Measurements from ENCODE around the gene PRTG. TPM values are rescaled to one million over a fixed set of nuclear protein-coding genes. Genes with fewer than 3 reads are reported as not detected.

PRTG gene
- total and polyA plus RNA-seq, 4 donors: 0.05 to 2.4 (median 0.25) TPM

DNA sequence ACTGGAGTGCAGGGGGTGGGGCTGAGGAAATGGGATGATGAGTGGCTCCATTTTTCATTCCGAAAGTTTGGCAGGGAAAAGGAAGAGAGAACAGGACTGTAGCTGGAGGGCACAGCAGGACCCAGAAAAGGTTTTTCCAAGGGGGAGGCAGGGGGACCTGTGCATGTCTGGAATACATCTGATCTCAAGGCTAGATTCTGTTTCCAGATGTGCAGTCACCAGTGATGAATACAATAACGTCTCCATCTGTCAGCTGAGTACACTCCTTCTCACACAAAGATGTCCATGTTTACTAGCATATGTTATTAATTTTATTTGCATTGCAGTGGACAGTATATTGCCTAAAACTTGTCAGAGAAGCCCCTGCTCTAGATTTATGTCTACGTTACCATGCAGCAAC lies 39.9 kb upstream of the PRTG start:
- Histone ChIP-seq H3K9me3 (ENCODE audit: control insufficient read depth in 4 of 4, low read length in 3 of 4) (no peaks in the 10 kb centered on the region), H3K4me1 (ENCODE audit: control insufficient read depth in 4 of 4, insufficient read depth in 4 of 4, low read length in 3 of 4) (no peaks in the 10 kb centered on the region), H3K9ac (ENCODE audit: low read depth in 1 of 2, low read length in 2 of 2) (no peak overlapping the region), H3K4me3 (ENCODE audit: low read depth in 1 of 3, low read length in 3 of 3) (no peak overlapping the region), H3K27ac (ENCODE audit: low read depth in 1 of 2, low read length in 2 of 2) (no peak overlapping the region), H3K27me3 (ENCODE audit: control insufficient read depth in 4 of 4, insufficient read depth in 4 of 4, low read length in 3 of 4) (no peaks in the 10 kb centered on the region), H3K36me3 (ENCODE audit: control insufficient read depth in 4 of 4, insufficient read depth in 3 of 4, low read depth in 1 of 4, low read length in 3 of 4) (no peaks in the 10 kb centered on the region)
- no peak for TF ChIP-seq YY1 (IDR thresholded peaks at IDR 0.05)
- no peak for TF ChIP-seq NR2F2 (IDR thresholded peaks at IDR 0.05)
- TF ChIP-seq GABPA (IDR thresholded peaks at IDR 0.05 in 1 of 2, conservative IDR thresholded peaks at IDR 0.05 in 1 of 2): no peak
- TF ChIP-seq, protein P1, sequence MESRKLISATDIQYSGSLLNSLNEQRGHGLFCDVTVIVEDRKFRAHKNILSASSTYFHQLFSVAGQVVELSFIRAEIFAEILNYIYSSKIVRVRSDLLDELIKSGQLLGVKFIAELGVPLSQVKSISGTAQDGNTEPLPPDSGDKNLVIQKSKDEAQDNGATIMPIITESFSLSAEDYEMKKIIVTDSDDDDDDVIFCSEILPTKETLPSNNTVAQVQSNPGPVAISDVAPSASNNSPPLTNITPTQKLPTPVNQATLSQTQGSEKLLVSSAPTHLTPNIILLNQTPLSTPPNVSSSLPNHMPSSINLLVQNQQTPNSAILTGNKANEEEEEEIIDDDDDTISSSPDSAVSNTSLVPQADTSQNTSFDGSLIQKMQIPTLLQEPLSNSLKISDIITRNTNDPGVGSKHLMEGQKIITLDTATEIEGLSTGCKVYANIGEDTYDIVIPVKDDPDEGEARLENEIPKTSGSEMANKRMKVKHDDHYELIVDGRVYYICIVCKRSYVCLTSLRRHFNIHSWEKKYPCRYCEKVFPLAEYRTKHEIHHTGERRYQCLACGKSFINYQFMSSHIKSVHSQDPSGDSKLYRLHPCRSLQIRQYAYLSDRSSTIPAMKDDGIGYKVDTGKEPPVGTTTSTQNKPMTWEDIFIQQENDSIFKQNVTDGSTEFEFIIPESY (IDR thresholded peaks at IDR 0.05): no peak
- no peak for TF ChIP-seq TAF1 (conservative IDR thresholded peaks at IDR 0.05)
- TF ChIP-seq FOXA2 (IDR thresholded peaks at IDR 0.05): no peak
- TF ChIP-seq, protein P2, sequence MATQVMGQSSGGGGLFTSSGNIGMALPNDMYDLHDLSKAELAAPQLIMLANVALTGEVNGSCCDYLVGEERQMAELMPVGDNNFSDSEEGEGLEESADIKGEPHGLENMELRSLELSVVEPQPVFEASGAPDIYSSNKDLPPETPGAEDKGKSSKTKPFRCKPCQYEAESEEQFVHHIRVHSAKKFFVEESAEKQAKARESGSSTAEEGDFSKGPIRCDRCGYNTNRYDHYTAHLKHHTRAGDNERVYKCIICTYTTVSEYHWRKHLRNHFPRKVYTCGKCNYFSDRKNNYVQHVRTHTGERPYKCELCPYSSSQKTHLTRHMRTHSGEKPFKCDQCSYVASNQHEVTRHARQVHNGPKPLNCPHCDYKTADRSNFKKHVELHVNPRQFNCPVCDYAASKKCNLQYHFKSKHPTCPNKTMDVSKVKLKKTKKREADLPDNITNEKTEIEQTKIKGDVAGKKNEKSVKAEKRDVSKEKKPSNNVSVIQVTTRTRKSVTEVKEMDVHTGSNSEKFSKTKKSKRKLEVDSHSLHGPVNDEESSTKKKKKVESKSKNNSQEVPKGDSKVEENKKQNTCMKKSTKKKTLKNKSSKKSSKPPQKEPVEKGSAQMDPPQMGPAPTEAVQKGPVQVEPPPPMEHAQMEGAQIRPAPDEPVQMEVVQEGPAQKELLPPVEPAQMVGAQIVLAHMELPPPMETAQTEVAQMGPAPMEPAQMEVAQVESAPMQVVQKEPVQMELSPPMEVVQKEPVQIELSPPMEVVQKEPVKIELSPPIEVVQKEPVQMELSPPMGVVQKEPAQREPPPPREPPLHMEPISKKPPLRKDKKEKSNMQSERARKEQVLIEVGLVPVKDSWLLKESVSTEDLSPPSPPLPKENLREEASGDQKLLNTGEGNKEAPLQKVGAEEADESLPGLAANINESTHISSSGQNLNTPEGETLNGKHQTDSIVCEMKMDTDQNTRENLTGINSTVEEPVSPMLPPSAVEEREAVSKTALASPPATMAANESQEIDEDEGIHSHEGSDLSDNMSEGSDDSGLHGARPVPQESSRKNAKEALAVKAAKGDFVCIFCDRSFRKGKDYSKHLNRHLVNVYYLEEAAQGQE (IDR thresholded peaks at IDR 0.05): no peak
- TF ChIP-seq JUND (IDR thresholded peaks at IDR 0.05): no peak
- TF ChIP-seq, protein P3, sequence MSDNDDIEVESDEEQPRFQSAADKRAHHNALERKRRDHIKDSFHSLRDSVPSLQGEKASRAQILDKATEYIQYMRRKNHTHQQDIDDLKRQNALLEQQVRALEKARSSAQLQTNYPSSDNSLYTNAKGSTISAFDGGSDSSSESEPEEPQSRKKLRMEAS (IDR thresholded peaks at IDR 0.05): no peak
- TF ChIP-seq RXRA (IDR thresholded peaks at IDR 0.05): no peak
- TF ChIP-seq EGR1 (IDR thresholded peaks at IDR 0.05; ENCODE audit: low read depth in 2 of 2): no peak
- no peak for TF ChIP-seq HNF4A (conservative IDR thresholded peaks at IDR 0.05)
- TF ChIP-seq RAD21 (IDR thresholded peaks at IDR 0.05): no peak
- TF ChIP-seq, protein P4, sequence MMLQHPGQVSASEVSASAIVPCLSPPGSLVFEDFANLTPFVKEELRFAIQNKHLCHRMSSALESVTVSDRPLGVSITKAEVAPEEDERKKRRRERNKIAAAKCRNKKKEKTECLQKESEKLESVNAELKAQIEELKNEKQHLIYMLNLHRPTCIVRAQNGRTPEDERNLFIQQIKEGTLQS (IDR thresholded peaks at IDR 0.05): no peak
- TF ChIP-seq HNF4G (IDR thresholded peaks at IDR 0.05): no peak
- TF ChIP-seq, protein P5, sequence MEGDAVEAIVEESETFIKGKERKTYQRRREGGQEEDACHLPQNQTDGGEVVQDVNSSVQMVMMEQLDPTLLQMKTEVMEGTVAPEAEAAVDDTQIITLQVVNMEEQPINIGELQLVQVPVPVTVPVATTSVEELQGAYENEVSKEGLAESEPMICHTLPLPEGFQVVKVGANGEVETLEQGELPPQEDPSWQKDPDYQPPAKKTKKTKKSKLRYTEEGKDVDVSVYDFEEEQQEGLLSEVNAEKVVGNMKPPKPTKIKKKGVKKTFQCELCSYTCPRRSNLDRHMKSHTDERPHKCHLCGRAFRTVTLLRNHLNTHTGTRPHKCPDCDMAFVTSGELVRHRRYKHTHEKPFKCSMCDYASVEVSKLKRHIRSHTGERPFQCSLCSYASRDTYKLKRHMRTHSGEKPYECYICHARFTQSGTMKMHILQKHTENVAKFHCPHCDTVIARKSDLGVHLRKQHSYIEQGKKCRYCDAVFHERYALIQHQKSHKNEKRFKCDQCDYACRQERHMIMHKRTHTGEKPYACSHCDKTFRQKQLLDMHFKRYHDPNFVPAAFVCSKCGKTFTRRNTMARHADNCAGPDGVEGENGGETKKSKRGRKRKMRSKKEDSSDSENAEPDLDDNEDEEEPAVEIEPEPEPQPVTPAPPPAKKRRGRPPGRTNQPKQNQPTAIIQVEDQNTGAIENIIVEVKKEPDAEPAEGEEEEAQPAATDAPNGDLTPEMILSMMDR (IDR thresholded peaks at IDR 0.05; ENCODE audit: low read depth, low read length, missing input control): no peak
- TF ChIP-seq FOXA1 (IDR thresholded peaks at IDR 0.05): no peak
- WGBS: 82% methylated on average over 3 of the region's 3 CpGs
- DNase-seq (ENCODE audit: low spot score): no peak

DNA sequence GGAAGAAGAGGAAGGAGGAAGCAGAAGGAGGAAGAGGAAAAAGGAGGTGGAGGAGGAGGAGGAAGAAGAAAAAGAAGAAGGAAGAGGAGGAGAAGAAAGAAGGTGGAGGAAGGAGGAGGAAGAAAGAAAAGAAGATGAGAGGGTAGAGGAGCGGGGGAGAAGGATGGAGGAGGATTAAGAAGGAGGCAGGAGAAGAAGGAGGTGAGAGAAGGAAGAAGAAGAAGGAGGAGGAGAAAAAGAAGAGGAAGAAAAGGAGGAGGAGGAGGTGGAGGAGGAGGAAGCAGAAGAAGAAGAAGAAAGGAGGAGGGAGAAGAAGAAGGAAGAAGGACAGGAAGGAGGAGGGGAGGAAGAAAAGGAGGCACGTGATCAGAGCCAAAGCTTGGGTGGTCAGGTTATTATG lies 37.3 kb upstream of the PRTG start:
- Histone ChIP-seq H3K9me3 (ENCODE audit: control insufficient read depth in 4 of 4, low read length in 3 of 4) (no peaks in the 10 kb centered on the region), H3K27ac (ENCODE audit: low read depth in 1 of 2, low read length in 2 of 2) (no peak overlapping the region), H3K27me3 (ENCODE audit: control insufficient read depth in 4 of 4, insufficient read depth in 4 of 4, low read length in 3 of 4) (no peaks in the 10 kb centered on the region), H3K36me3 (ENCODE audit: control insufficient read depth in 4 of 4, insufficient read depth in 3 of 4, low read depth in 1 of 4, low read length in 3 of 4) (no peaks in the 10 kb centered on the region), H3K9ac (ENCODE audit: low read depth in 1 of 2, low read length in 2 of 2) (no peak overlapping the region), H3K4me3 (ENCODE audit: low read depth in 1 of 3, low read length in 3 of 3) (no peak overlapping the region), H3K4me1 (ENCODE audit: control insufficient read depth in 4 of 4, insufficient read depth in 4 of 4, low read length in 3 of 4) (no peaks in the 10 kb centered on the region)
- 67% methylated on average over 2 of the region's 2 CpGs for WGBS
- DNase-seq (ENCODE audit: low spot score): no peak
- TF ChIP-seq, protein P2 (IDR thresholded peaks at IDR 0.05): no peak
- no peak for TF ChIP-seq NR2F2 (IDR thresholded peaks at IDR 0.05)
- no peak for TF ChIP-seq HNF4G (IDR thresholded peaks at IDR 0.05)
